ENCODE measurements around the gene FXYD3.

FXYD3 gene

DNA sequence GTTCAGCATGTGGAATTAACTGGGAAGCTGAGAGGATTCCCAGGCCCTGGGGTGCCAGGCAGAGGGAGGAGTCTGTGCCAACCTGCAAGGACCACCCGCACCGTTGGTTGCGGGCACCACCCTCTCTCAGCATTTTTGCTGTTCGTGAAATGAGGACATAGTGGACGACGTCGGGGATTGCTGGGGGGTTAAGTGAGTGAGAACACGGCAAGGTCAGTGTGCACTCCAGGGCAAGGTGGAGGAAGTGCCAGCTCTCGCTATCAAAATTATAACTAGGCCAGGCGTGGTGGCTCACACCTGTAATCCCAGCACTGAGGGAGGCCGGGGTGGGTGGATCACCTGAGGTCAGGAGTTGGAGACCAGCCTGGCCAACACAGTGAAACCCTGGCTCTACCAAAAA is 2.2 kb downstream of the FXYD3 start:
- H3K36me3 ChIP-seq (ENCODE audit: control insufficient read depth in 4 of 4, insufficient read depth in 4 of 4, low read length in 3 of 4): no peaks in the 10 kb centered on the region
- 78% methylated on average over 11 of the region's 11 CpGs for WGBS (ENCODE audit: insufficient coverage)
- no peak for DNase-seq
- ChIA-PET CTCF (interaction anchor here (0.6 to 3.2 kb wide), 8 partner anchors 12 to 76 kb away, joined by 3 to 19 read pairs (median 4); partner anchors contain the start of gene HPN), POLR2A (no interaction called here)
- H3K27me3 ChIP-seq (replicated peaks in 2 of 5; ENCODE audit: control insufficient read depth in 4 of 5, insufficient read depth in 5 of 5, low read length in 4 of 5): no peaks in the 10 kb centered on the region
- no peak overlapping the region for H3K27ac ChIP-seq (ENCODE audit: insufficient read depth in 1 of 2, low read depth in 1 of 2, low read length in 2 of 2, poor library complexity in 1 of 2, severe bottlenecking in 2 of 2)
- H3K9me3 ChIP-seq (ENCODE audit: control extremely low read depth in 1 of 5, control insufficient read depth in 4 of 5, insufficient read depth in 2 of 5, low read depth in 1 of 5, low read length in 4 of 5): no peaks in the 10 kb centered on the region
- H3K4me1 ChIP-seq (ENCODE audit: control extremely low read depth in 1 of 4, control insufficient read depth in 4 of 4, insufficient read depth in 4 of 4, low read length in 3 of 4): peaks cover 1 to 72% (median 38%) of the 10 kb centered on the region in 4 experiments
- no peak overlapping the region for H3K4me3 ChIP-seq (ENCODE audit: control insufficient read depth in 1 of 7, extremely low read depth in 1 of 7, insufficient read depth in 4 of 7, low read depth in 2 of 7, low read length in 6 of 7)

DNA sequence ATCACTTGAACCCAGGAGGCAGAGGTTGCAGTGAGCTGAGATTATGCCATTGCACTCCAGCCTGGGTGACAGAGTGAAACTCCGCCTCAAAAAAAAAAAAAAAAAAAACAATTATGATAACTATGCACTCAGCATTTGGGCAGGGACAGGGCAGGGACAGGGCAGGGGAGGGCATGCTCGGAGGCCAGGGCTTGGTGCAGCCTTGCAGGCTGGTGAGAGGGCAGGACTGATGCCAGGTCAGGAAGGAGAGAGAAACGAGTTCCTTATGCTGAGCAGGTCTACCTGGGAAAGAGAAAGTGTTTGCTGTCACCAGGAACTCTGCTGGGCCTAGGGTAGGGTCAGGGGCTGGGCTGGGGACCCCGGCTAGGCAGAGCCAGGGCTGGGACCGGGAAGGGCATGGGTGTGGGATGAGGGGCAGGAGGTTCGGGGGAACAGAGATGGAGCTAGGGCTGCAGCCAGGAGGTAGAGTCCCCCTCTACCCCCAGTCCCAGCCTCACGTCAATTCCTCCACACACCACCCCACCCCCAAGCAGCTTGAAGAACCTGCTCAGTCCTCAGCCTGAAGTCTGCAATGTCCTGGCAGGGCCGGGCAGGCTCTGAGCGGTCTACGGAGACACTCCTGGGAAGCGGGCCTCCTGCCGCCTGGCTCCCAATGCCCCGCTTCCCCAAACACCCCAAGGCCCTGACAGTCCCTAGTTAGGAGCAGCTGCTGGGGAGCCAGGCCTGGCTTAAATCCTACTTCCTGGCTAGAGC is 2.8 kb downstream of the FXYD3 start:
- Histone ChIP-seq H3K9me3 (ENCODE audit: control extremely low read depth in 1 of 5, control insufficient read depth in 4 of 5, insufficient read depth in 2 of 5, low read depth in 1 of 5, low read length in 4 of 5) (no peaks in the 10 kb centered on the region), H3K36me3 (ENCODE audit: control insufficient read depth in 4 of 4, insufficient read depth in 4 of 4, low read length in 3 of 4) (no peaks in the 10 kb centered on the region), H3K27ac (ENCODE audit: insufficient read depth in 1 of 2, low read depth in 1 of 2, low read length in 2 of 2, poor library complexity in 1 of 2, severe bottlenecking in 2 of 2) (no peak overlapping the region), H3K27me3 (replicated peaks in 2 of 5; ENCODE audit: control insufficient read depth in 4 of 5, insufficient read depth in 5 of 5, low read length in 4 of 5) (no peaks in the 10 kb centered on the region), H3K4me3 (ENCODE audit: control insufficient read depth in 1 of 7, extremely low read depth in 1 of 7, insufficient read depth in 4 of 7, low read depth in 2 of 7, low read length in 6 of 7) (peak overlapping the region in 3 of 7 experiments; percentile 22 to 55 (median 26)), H3K4me1 (ENCODE audit: control extremely low read depth in 1 of 4, control insufficient read depth in 4 of 4, insufficient read depth in 4 of 4, low read length in 3 of 4) (peaks cover 1 to 73% (median 38%) of the 10 kb centered on the region in 4 experiments)
- DNase-seq: peak in 2 of 3 donors; percentile 31 to 52
- POLR2A ChIA-PET: interaction anchor here (1.4 kb wide), 1 partner anchor 23 kb away, joined by 4 read pairs; no protein-coding TSS in a partner anchor
- CTCF ChIA-PET: interaction anchor here (0.6 to 3.2 kb wide), 8 partner anchors 12 to 75 kb away, joined by 3 to 19 read pairs (median 4); partner anchors contain the start of genes FXYD5 and LGI4
- 29% methylated on average over 9 of the region's 13 CpGs for WGBS (ENCODE audit: insufficient coverage)

DNA sequence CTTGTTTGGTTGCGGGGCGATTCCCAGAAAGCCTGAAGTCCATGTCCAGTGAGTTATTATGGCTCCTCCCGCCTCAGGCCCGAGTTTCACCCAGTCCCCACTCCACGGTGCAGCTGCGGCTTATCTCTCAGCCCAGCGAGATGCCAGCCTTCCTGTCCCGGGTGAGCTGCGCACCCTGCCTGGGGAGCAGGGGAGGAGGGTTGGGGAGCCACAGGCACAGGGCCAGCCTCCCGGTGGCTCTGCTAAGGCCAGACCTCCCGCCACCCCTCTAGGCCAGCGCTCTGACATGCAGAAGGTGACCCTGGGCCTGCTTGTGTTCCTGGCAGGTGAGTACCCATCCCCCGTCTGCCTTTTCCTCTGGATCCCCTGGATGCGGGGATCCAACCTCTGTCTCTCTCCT is 3.5 kb downstream of the FXYD3 start:
- POLR2A ChIA-PET: interaction anchor here (1.4 kb wide), 1 partner anchor 22 kb away, joined by 4 read pairs; no protein-coding TSS in a partner anchor
- H3K27ac ChIP-seq (ENCODE audit: insufficient read depth in 1 of 2, low read depth in 1 of 2, low read length in 2 of 2, poor library complexity in 1 of 2, severe bottlenecking in 2 of 2): no peak overlapping the region
- peaks cover 1 to 76% (median 38%) of the 10 kb centered on the region in 4 experiments for H3K4me1 ChIP-seq (ENCODE audit: control extremely low read depth in 1 of 4, control insufficient read depth in 4 of 4, insufficient read depth in 4 of 4, low read length in 3 of 4)
- H3K27me3 ChIP-seq (replicated peaks in 2 of 5; ENCODE audit: control insufficient read depth in 4 of 5, insufficient read depth in 5 of 5, low read length in 4 of 5): no peaks in the 10 kb centered on the region
- H3K9me3 ChIP-seq (ENCODE audit: control extremely low read depth in 1 of 5, control insufficient read depth in 4 of 5, insufficient read depth in 2 of 5, low read depth in 1 of 5, low read length in 4 of 5): no peaks in the 10 kb centered on the region
- H3K4me3 ChIP-seq (ENCODE audit: control insufficient read depth in 1 of 7, extremely low read depth in 1 of 7, insufficient read depth in 4 of 7, low read depth in 2 of 7, low read length in 6 of 7): peak overlapping the region in 3 of 7 experiments; percentile 22 to 55 (median 26)
- peak; percentile 60 to 83 (median 73) for DNase-seq
- CTCF ChIA-PET: interaction anchor here (1.1 to 3.2 kb wide), 8 partner anchors 8 to 76 kb away, joined by 3 to 19 read pairs (median 4); partner anchors contain the start of genes FXYD5 and LGI4
- WGBS (ENCODE audit: insufficient coverage): 14% methylated on average over 12 of the region's 14 CpGs
- H3K36me3 ChIP-seq (ENCODE audit: control insufficient read depth in 4 of 4, insufficient read depth in 4 of 4, low read length in 3 of 4): no peaks in the 10 kb centered on the region

DNA sequence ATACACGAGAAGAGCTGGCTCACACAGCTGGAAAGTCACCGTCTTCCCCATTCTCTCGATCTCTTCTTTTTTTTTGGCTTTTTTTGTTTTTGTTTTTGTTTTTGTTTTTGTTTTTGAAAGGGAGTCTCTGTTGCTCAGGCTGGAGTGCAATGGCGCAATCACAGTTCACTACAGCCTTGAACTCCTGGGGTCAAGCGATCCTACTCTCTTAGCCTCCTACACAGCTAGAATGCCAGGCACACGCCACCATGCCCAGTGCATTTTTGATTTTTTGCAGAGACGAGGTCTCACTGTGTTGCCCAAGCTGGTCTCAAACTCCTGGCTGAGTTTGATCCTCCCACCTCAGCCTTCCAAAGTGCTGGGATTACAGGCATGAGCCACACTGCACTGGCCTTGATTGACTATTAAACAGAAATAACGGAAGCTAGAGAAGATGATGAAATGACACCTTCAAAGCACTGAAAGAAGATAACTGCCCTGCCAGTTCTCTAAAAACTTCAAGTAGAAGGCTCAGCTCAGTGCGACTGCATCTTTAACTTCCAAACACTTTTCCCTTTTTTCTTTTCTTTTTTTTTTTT is 4.0 kb downstream of the FXYD3 start:
- Histone ChIP-seq H3K36me3 (ENCODE audit: control insufficient read depth in 4 of 4, insufficient read depth in 4 of 4, low read length in 3 of 4) (no peaks in the 10 kb centered on the region), H3K4me1 (ENCODE audit: control extremely low read depth in 1 of 4, control insufficient read depth in 4 of 4, insufficient read depth in 4 of 4, low read length in 3 of 4) (peaks cover 1 to 76% (median 38%) of the 10 kb centered on the region in 4 experiments), H3K27ac (ENCODE audit: insufficient read depth in 1 of 2, low read depth in 1 of 2, low read length in 2 of 2, poor library complexity in 1 of 2, severe bottlenecking in 2 of 2) (no peak overlapping the region), H3K9me3 (ENCODE audit: control extremely low read depth in 1 of 5, control insufficient read depth in 4 of 5, insufficient read depth in 2 of 5, low read depth in 1 of 5, low read length in 4 of 5) (no peaks in the 10 kb centered on the region), H3K4me3 (ENCODE audit: control insufficient read depth in 1 of 7, extremely low read depth in 1 of 7, insufficient read depth in 4 of 7, low read depth in 2 of 7, low read length in 6 of 7) (no peak overlapping the region), H3K27me3 (replicated peaks in 2 of 5; ENCODE audit: control insufficient read depth in 4 of 5, insufficient read depth in 5 of 5, low read length in 4 of 5) (no peaks in the 10 kb centered on the region)
- WGBS (ENCODE audit: insufficient coverage): 85% methylated on average over 5 of the region's 9 CpGs
- CTCF ChIA-PET: interaction anchor here (1.1 to 3.2 kb wide), 6 partner anchors 9 to 49 kb away, joined by 3 to 19 read pairs (median 5); partner anchors contain the start of genes FXYD5 and LGI4
- POLR2A ChIA-PET: interaction anchor here (1.4 kb wide), 1 partner anchor 21 kb away, joined by 4 read pairs; no protein-coding TSS in a partner anchor
- DNase-seq: no peak

DNA sequence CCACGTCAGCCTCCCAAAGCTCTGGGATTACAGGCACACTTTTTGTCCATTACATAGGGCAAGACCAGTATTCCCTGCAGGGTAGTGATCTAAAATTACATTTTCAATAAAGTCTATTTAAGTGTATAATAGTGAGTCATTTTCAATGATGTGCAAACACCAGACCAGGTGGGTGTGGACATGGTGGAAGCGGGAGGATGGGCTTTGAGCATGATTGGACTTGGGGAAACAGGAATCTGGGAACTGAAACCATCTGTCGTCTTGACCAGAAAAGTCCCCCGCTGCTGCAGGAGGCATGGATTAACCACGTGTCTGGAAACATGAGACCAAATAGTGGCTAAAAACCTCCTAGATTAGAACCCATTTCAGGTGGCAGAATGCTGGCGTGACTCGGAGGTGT is 4.9 kb downstream of the FXYD3 start:
- POLR2A ChIA-PET: no interaction called here
- Histone ChIP-seq H3K4me3 (ENCODE audit: control insufficient read depth in 1 of 7, extremely low read depth in 1 of 7, insufficient read depth in 4 of 7, low read depth in 2 of 7, low read length in 6 of 7) (no peak overlapping the region), H3K27me3 (replicated peaks in 2 of 5; ENCODE audit: control insufficient read depth in 4 of 5, insufficient read depth in 5 of 5, low read length in 4 of 5) (no peaks in the 10 kb centered on the region), H3K36me3 (ENCODE audit: control insufficient read depth in 4 of 4, insufficient read depth in 4 of 4, low read length in 3 of 4) (no peaks in the 10 kb centered on the region), H3K9me3 (ENCODE audit: control extremely low read depth in 1 of 5, control insufficient read depth in 4 of 5, insufficient read depth in 2 of 5, low read depth in 1 of 5, low read length in 4 of 5) (no peaks in the 10 kb centered on the region), H3K4me1 (ENCODE audit: control extremely low read depth in 1 of 4, control insufficient read depth in 4 of 4, insufficient read depth in 4 of 4, low read length in 3 of 4) (peaks cover 1 to 72% (median 34%) of the 10 kb centered on the region in 4 experiments), H3K27ac (ENCODE audit: insufficient read depth in 1 of 2, low read depth in 1 of 2, low read length in 2 of 2, poor library complexity in 1 of 2, severe bottlenecking in 2 of 2) (no peak overlapping the region)
- no peak for DNase-seq
- CTCF ChIA-PET: interaction anchor here (1.4 to 3.2 kb wide), 4 partner anchors 9 to 16 kb away, joined by 3 to 19 read pairs (median 6); partner anchors contain the start of gene LGI4
- 85% methylated on average over 4 of the region's 7 CpGs for WGBS (ENCODE audit: insufficient coverage)

DNA sequence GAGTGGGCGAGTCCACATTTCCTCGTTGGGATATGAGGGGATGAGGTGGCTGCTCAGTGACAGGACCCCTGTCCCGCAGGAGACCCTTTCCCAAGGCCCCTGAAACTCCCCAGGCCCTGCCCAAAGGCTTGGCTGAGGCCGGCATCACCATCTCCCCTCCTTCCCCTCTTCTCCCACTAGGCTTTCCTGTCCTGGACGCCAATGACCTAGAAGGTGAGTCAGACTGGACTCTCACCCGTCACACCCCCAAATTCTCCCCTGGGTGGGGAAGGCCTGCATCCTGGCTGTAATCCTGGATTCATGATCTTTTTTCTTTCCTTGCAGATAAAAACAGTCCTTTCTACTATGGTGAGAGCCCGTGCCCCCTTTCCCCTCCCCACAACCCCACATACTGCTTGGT is 5.3 kb downstream of the FXYD3 start:
- Histone ChIP-seq H3K27ac (ENCODE audit: insufficient read depth in 1 of 2, low read depth in 1 of 2, low read length in 2 of 2, poor library complexity in 1 of 2, severe bottlenecking in 2 of 2) (no peak overlapping the region), H3K4me3 (ENCODE audit: control insufficient read depth in 1 of 7, extremely low read depth in 1 of 7, insufficient read depth in 4 of 7, low read depth in 2 of 7, low read length in 6 of 7) (no peak overlapping the region), H3K4me1 (ENCODE audit: control extremely low read depth in 1 of 4, control insufficient read depth in 4 of 4, insufficient read depth in 4 of 4, low read length in 3 of 4) (peaks cover 1 to 69% (median 34%) of the 10 kb centered on the region in 4 experiments), H3K36me3 (ENCODE audit: control insufficient read depth in 4 of 4, insufficient read depth in 4 of 4, low read length in 3 of 4) (no peaks in the 10 kb centered on the region), H3K27me3 (replicated peaks in 2 of 5; ENCODE audit: control insufficient read depth in 4 of 5, insufficient read depth in 5 of 5, low read length in 4 of 5) (no peaks in the 10 kb centered on the region), H3K9me3 (ENCODE audit: control extremely low read depth in 1 of 5, control insufficient read depth in 4 of 5, insufficient read depth in 2 of 5, low read depth in 1 of 5, low read length in 4 of 5) (no peaks in the 10 kb centered on the region)
- WGBS (ENCODE audit: insufficient coverage): 95% methylated on average over 4 of the region's 7 CpGs
- ChIA-PET POLR2A (no interaction called here), CTCF (interaction anchor here (4.8 kb wide), 1 partner anchor 15 kb away, joined by 39 read pairs; the partner anchor contains the start of gene LGI4)
- DNase-seq: no peak
